ENCODE results near the gene ACAP3.

ACAP3 gene

DNA sequence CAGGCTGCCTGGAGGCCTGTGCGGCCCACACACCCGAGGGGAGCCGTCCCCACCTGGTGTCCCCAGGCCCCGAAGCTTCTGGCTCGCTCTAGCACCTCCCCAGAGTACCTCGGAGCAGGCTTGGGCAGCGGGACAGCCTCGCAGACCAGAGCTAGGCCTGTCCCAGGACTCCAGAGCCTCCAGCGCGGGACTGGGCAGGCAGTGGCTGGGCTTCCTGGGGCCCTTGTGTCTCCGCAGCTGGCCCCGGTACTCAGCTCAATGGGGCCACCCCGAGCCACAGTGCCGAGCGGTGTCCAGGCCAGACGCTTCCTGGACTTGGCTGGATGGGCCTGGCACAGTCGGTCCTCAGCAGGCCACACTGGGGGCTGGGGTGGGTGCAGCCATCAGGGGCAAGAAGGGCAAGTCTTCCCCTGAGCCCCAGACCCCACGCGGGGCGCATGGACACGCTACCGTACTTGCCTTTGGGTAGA, 22.6 kb downstream of the ACAP3 start:
- DNase-seq (ENCODE audit: low spot score), result no peak

DNA sequence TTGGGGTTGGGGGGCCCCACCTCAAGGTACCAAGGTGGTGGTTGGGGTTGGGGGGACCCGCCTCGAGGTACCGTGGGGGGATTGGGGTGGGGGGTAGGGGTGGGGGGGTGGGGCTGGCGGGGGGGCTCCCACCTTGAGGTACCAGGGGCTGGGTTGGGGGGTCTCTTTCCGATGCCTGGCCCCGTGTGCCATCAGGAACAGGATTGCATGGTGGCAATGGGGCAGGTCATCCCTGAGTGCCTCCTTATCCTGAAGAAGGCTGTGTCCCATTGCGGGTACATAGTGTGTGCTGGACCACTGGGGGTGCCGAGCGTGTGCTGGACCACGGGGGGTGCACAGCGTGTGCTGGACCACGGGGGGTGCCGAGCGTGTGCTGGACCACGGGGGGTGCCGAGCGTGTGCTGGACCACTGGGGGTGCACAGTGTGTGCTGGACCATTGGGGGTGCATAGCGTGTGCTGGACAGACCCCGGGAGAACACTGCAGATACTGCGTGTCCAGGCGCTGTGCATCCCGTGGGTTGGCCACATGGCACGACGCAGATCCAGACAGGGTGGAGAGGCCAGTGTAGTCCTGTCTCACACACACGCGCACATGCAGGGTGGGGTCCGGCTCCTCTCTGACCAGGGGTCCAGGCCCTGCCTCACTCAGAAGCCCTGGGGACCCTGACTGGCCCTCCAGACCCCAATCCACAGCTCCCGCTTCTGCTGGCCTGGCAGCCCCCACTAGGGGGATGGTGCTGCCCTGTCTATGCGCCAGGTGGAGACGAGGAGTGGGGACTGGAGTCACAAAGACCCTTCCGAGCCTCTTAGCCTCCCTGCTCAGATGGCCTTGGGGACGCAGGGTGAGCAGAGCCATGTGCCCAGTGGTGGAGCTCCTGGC, 23.3 kb downstream of the ACAP3 start:
- no peak for DNase-seq (ENCODE audit: low spot score)

DNA sequence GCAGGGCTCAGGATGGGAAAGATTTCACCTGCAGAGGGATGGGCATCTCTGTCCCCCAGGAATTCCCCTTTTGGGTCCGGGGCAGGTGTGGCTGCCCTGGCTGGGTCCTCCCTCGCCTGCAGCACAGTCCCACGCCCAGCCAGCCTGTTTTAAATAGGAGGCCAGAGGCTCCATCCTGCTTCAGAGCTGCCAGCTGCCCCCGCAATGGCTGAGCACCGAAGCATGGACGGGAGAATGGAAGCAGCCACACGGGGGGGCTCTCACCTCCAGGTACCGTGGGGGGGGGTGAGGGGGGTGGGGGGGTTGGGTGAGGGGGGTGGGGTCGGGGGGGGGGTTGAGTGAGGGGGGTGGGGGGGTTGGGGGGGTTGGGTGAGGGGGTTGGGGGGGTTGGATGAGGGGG, 23.9 kb downstream of the ACAP3 start:
- peak; percentile 32 for DNase-seq (ENCODE audit: low spot score)

DNA sequence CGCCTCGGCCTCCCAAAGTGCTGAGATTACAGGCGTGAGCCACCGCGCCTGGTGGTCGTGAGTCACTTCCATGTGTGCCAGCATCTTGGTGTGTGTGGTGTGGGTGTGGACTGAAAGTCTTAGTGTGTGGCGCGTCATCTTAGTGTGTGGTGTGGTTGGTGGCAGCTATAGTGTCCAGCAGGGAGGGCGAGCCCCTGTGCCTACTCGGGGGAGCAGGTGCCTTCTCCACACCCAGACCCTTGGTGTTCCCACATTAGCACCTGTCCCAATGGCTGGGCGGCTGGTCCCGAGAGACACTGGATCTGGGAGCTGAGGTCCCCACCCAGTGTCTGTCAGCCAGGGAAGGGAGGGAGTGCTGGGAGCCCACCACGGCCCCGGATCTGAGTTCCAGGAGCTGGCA, 24.7 kb downstream of the ACAP3 start:
- DNase-seq (ENCODE audit: low spot score), result no peak

DNA sequence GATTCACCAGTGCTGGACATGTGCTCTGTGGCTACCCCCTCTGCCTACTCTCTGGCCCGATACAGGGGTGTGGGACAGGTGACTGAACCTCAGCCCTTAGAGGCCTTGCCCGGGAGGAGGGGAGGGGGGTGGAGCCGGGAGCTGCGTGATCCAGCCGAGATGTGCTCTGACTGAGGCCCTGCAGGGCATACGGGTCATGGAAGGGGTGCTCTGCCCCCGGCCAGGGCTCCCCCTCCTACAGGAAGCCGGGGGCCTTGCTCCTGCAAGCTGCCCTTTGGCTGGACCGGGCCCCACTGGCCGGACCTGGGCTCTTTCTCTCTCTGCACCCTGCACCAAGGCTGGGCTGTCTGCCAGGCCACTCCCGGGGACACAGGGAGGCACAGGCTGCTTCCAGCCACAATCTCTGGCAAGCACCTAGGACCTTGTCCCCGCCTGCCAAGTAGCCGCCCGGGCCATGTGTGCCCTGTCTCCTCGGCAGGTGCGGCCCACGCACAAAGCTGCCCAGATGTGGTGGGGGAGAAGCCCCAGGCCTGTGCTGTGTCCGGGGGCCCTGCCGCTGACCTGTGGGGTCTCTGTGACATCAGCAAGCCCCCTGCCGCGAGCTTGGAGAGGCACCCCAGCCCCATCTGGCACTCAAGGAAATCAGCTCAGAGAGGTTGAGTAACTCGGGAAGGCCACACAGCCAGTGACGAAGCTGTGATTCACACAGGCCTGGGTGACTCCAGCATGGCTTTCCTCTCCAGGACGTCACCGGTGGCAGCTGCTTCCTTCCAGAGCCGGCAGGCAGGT, 26.0 kb downstream of the ACAP3 start:
- peak; percentile 67 for DNase-seq (ENCODE audit: low spot score)

DNA sequence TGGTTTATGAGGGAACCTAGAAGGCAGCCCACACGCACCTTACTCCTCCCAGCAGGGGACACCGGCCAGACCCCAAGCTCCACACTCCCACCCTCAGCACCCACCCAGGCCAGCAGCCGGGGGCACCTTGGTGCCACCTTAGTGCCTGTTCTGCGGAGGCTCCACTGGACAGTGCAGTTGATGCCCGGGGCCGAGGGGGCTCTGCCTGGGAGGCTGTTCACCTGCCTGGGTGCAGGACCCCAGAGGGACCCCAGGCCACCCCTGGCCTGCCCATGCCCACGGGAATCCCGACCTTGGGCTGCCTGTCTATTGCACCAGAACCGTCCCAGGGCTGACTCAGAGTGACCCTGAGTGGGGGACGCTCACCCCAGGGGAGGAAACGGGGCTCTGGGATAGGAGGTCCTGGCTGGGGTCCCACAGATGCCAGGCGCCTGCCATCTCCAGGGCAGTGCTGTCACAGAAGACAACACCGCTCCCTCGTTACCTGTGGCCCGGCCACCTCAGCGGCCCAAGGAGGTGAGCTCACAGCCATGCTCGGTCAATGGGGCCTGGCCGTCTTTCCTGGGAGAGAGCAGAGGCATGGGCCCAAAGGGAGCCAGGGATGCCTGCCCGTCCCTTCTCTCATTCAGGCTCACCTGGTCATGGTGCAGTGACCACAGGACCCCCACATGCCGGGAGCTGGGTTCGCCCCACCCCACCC, 26.8 kb downstream of the ACAP3 start:
- DNase-seq (ENCODE audit: low spot score), result no peak

DNA sequence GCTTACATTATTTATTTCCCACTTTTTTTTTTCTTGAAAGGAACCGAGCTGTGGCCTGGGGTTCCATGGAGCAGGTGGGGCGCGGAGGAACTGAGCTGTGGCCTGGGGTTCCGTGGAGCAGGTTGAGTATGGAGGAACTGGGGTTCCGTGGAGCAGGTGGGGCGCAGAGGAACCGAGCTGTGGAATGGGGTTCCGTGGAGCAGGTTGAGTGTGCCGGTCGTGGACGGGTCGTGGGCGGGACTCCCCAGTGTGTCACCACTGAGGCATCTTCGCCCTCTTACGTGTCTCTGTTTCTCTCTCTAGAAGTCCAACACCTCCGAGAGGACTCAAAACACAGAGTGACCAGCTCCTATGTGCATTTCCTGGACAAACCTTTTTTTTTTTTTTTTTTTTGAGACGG, 28.7 kb downstream of the ACAP3 start:
- no peak for DNase-seq (ENCODE audit: low spot score)

DNA sequence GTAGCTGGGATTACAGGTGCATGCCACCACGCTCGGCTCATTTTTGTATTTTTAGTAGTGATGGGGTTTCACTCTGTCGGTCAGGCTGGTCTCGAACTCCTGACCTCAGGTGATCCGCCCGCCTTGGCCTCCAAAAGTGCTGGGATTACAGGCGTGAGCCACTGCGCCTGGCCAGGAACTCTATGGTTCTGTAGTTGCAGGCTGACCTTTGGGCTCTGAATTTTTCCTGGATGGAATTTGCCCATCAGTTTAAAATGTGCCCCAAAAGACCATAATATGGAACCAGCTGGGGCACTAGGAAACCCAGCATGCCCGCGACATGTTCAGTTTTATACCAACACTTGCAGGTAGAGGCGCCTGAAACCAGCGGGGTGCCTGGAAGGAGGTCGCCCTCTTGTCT, 29.1 kb downstream of the ACAP3 start:
- DNase-seq (ENCODE audit: low spot score), result no peak

DNA sequence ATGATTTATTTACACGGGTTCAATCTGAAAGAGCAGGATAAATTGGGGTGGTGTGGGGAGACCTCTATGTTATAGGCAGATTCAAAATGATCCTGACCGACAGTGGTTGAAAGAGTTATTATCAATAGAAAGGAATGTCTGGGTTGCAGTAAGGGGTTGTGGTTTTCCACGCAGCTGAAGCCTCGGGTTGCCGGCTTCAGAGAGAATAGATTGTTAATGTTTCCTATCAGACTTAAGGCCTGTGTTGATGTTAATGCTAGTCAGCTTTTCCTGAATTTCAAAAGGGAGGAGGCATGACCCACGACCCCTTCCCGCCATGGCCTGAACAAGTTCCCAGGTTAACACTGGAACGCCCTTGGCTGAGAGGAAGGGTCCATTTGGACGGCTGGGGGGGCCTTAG, 31.9 kb downstream of the ACAP3 start:
- DNase-seq (ENCODE audit: low spot score), result no peak

DNA sequence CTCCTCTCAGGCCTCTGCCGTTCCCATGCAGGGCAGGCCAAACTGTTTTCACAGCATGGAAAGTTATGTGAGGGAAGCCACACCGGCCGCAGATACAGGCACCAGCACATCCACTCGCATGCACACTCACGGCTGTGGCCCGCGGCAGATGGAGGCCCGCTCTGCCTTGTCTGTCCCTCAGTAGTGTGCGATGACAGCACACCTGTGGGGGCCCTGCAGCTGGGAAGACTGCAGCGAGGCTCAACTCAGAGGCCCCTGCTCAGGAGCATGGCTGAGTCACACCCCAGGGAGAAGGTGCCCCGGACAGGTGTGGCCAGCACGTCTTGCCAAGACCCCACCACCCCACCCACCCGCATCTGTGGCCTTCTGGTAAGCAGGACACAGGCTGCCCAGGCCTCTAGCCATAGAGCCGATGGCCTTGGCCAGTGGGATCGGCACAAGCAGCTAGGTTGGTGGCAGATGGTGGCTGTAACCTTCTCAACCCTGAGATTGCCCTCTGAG, 32.7 kb downstream of the ACAP3 start:
- no peak for DNase-seq (ENCODE audit: low spot score)

DNA sequence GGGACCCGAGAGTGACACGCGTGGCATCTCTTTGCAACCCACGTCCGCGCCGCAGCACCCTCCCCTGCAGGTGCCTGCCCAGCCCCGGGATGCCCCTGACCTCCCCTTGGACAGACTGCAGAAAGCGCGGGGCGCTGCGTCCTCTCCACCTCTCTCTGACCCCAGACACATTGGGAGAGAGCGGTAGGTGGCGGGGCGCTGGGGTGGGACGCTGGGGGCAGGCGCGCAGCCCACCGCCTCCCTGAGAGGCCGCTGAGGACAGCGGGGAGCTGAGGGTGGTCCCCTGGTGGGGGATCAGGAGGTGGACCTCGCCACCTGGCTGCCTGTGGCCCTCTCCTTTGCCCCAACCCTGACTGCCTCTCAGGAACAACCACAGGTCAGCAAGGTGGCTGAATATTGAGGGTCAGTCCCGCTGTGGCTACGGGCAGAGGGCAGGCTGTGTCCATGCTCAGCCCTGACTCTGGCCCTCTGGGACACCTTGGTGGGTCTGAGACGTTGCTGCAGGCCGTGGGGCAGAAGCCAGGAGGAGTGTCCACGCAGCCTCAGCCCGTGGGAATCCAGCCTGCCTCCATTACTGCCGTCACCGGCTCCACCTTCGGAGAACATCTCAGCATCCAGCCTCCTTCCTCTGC, 33.3 kb downstream of the ACAP3 start:
- DNase-seq (ENCODE audit: low spot score), result no peak

DNA sequence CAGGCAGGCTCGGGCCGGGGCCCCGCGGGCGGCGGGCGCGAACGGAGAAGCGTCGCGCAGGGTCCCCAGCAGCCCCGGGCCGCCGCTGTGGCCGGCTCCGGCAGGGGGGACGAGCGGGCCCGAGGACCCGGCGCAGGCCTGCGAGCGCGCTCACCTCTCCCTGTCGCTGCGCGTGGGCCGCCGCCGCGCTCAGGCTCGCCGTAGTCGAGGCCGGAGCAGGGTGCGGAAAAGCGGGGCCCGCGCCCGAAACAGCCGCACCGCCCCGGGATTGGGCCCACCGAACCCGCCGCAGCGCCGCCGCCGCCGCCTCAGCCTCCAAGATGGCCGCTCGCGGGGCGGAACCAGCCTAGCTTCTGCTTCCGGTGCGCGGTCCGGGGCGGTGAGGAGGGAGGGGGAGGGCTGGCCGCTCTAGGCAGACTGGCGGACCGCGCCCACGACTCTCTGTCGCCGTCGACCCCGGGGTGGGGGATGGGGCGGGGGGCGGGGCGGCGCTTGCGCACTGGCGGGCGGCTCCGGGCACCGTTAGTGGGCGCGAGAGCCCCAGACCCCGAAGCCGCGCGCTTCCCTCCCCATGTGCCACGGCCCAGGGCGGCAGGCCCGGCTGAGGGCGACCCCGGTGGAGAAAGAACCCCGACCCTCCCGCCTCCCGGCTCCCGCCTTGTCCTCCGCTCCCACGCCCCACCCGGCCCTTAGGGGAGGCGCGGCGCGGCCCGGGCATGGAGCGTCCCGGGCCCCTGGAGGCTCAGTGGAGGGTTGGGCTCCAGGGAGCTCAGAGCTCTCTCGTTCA, 34.0 kb downstream of the ACAP3 start, which contains the start of gene UBE2J2:
TSS of gene UBE2J2 (minus strand) at position 343 of the 787 bp plus-strand sequence. CDS start 5,862 bp downstream, outside the sequence.
- DNase-seq (ENCODE audit: low spot score), result peak; percentile 98

DNA sequence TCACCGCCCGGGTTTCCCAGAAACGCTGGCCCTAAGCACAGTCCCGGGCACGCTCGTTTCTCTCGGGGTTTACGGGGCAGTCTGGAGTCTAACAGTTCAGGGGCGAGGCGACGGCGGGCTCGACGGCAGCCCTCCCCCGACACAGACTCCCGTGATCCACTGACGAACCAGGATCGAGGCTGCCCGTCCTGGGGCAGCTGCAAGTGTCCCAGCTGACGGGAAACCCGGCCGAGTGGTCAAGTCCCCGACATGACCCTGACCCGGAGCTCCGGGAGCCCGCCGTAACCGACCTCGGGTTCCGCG, 34.6 kb downstream of the ACAP3 start:
- no peak for DNase-seq (ENCODE audit: low spot score)

DNA sequence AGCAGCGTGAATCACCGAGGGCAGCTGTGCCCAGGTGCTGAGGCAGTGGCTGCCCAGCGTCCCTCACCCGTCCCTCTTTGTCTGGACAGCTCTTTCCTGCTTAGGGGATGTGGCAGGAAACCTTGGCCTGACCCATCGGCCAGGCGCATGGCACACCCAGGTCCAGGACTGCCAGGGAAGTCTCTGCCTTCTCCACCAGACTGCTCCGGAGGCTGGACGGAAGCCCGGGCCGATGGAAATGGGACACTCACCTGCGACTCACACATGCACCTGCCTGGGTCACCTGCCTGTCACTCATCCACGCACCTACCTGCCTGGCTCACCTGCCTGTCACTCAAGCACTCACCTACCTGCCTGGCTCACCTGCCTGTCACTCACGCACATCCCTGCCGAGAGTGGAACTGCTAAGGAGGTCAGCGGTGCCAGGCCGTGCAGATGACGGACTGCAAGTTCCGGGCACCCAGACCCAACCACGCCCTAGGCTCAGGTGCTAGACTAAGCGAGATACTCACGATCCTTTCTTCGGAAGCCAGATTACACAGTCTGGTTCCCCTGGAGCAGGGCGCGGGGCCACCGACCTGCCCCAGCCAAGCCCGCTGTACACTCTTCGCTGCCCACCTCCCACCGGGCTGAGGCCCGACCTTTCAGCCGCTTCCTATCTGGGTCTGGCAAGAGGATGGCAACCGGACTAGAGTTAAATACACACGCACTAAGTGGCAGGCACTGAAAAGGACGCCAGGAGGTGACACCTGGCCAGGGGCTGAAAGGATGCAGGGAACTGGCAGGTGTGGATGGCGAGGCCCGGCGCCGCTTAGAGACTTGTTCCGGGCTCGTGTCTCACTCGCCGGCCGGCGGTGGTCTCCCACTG, 35.2 kb downstream of the ACAP3 start:
- no peak for DNase-seq (ENCODE audit: low spot score)

DNA sequence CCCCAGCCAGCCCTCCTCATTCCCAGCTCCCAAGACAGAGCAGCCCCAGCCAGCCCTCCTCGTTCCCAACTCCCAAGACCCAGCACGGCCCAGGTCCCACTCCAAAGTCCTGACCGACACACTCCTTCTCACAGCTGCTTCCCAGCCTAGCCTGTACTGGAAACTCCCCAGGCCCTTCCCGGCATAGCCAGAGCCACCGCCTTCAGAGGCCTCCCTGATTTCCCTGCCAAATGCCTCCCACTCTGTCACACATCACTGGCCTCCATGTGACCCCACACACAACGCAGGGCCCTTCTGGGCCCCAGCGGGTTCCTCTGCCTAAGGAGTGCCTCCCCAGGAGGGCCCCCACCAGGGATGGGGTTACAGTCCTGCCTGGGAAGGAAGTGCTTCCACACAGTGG, 36.9 kb downstream of the ACAP3 start:
- no peak for DNase-seq (ENCODE audit: low spot score)

DNA sequence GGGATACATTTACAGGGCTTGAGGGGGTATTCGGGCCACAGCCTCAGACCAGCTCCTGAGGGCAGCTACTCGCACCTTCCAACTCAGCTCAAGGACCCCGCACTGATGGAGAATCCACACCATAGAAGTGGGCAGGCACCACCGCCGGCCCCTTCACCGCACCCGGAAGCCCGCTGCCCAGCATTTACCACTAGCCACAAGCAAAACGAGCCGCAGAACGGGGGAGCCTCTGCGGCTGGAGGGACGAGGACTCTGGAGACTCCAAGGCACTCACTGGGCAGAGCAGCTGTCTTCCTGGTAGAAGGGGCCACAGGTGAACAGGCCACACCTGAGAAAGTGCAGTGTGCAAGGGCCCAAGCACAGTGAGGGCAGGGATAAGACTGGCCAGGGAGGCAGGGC, 39.4 kb downstream of the ACAP3 start:
- no peak for DNase-seq (ENCODE audit: low spot score)

DNA sequence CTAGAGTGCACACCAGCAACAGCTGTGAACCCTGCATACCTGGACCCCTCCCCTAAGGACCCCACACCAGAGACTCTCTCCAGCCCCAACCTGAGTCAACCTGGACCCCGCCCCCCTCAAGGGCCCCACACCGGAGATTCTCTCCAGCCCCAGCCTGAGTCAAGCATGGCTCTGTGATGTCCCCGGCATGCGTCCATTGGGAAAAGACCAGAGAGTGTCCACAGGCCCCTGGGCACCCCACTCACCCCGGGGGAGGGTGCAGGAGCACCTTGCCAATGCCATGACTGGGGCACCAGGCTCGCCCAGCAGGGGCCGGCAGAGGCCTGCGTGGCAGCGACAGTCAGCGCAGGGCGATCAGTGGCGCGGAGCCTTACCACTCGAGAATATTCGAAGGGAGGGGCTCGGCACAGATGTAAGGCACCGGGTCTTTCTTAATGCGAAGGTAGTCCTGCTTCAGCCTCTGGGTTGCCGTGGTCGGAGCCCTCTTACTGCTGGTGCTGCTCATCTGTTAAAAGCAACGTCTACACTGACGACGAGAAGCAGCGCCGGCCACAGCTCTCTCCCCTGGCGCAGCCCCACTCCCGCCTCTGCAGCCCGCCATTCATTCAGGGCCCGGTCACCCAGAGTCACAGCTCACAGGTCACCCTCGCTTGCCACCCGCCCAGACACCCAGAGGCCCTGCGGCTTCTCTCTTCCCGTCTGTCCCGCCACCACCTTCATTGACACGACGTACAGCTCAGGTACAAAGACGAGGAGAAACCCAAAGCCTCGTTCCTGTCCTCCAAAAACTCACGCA, 40.0 kb downstream of the ACAP3 start:
- no peak for DNase-seq (ENCODE audit: low spot score)

DNA sequence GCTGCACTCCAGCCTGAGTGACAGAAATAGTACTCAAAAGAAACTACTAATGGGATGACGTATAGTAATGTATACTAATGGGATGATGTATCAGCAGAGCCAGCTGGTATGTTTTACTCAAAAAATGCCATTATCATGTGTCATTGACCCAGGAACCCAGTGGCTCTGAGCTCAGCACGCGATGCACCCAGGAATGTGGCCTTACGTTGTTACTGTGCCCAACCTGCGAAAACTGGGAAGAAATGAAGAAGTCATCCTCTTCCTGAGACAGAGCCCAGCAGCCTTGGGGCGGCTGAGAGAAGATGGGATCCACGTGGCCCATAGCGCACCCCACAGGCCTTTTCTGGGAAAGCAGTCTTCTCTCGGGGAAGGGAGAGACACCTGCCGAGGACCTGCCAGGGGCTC, 42.9 kb downstream of the ACAP3 start:
- peak; percentile 96 for DNase-seq (ENCODE audit: low spot score)

DNA sequence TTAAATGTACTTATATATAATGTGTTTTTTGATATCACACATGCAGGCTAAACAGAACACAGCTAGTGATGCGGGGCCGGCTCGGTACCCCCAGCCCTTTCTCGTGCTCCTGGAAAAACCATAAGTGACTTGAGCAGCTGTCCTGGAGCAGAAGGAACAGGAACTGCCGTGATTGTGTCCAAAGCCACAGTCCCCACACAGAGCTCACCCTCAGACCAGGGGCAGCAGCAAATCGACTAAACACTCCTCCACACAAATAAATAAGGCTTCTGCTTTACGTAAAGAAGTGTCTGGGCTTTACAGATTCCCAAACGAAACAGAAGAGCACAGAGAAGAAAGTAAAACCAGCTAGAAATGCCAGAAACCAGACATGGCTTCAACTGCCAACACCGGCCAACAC, 43.7 kb downstream of the ACAP3 start:
- no peak for DNase-seq (ENCODE audit: low spot score)
